HEK293 (cell line): ENCODE data around the gene NLE1.

Experiments
- EGR2 ChIP-seq: fragments of 450-650 bp; formaldehyde crosslinking; IDR thresholded peaks from 2 replicates; pipeline ENCODE4 v1.5.1; 2016; ENCODE audit warnings: low read depth, missing biosample characterization, missing genetic modification characterization
- SALL2 ChIP-seq: fragments of 450-650 bp; formaldehyde crosslinking; IDR thresholded peaks from 2 replicates; pipeline ENCODE4 v1.5.0; 2017; ENCODE audit warnings: missing biosample characterization, mild to moderate bottlenecking, missing genetic modification characterization, borderline replicate concordance
- ZFP37 ChIP-seq: fragments of 450-650 bp; formaldehyde crosslinking; IDR thresholded peaks from 2 replicates; pipeline ENCODE4 v1.5.1; 2016; ENCODE audit warnings: missing biosample characterization, missing genetic modification characterization
- ZNF114 ChIP-seq: fragments of 450-650 bp; formaldehyde crosslinking; IDR thresholded peaks from 2 replicates; pipeline ENCODE4 v1.5.0; 2017; ENCODE audit warnings: missing biosample characterization, missing genetic modification characterization
- ZNF292 ChIP-seq: fragments of 450-650 bp; formaldehyde crosslinking; IDR thresholded peaks from 2 replicates; pipeline ENCODE4 v1.5.1; 2016; ENCODE audit warnings: low read depth, missing biosample characterization, missing genetic modification characterization, borderline replicate concordance
- ZNF324 ChIP-seq: fragments of 450-650 bp; formaldehyde crosslinking; IDR thresholded peaks from 2 replicates; pipeline ENCODE4 v1.5.1; 2016; ENCODE audit warnings: missing biosample characterization, missing genetic modification characterization
- ZNF426 ChIP-seq: fragments of 450-650 bp; formaldehyde crosslinking; IDR thresholded peaks from 2 replicates; pipeline ENCODE4 v1.5.1; 2017; ENCODE audit warnings: missing biosample characterization, missing genetic modification characterization, mild to moderate bottlenecking, inconsistent platforms, moderate library complexity
- ZNF473 ChIP-seq: fragments of 450-650 bp; formaldehyde crosslinking; IDR thresholded peaks from 2 replicates; pipeline ENCODE4 v1.5.1; 2017; ENCODE audit warnings: missing biosample characterization, missing genetic modification characterization
- ZNF558 ChIP-seq: fragments of 450-650 bp; formaldehyde crosslinking; IDR thresholded peaks from 2 replicates; pipeline ENCODE4 v1.5.1; 2016; ENCODE audit warnings: missing biosample characterization, missing genetic modification characterization
- ZNF561 ChIP-seq: fragments of 450-650 bp; IDR thresholded peaks from 2 replicates; pipeline ENCODE4 v1.5.1; 2018; ENCODE audit warnings: missing biosample characterization, missing genetic modification characterization, borderline replicate concordance
- ZNF624 ChIP-seq: fragments of 450-650 bp; formaldehyde crosslinking; IDR thresholded peaks from 2 replicates; pipeline ENCODE4 v1.5.1; 2017; ENCODE audit warnings: missing biosample characterization, missing genetic modification characterization
- ZNF670 ChIP-seq: fragments of 450-650 bp; formaldehyde crosslinking; IDR thresholded peaks from 2 replicates; pipeline ENCODE4 v1.5.1; 2016; ENCODE audit warnings: missing biosample characterization, missing genetic modification characterization, low read depth
- TF ChIP-seq, protein P1 (sequence below): fragments of 450-650 bp; formaldehyde crosslinking; conservative IDR thresholded peaks from 2 replicates; pipeline ENCODE4 v1.5.1; 2016; ENCODE audit warnings: low read depth, missing biosample characterization, missing genetic modification characterization
- TF ChIP-seq, protein P2 (sequence below): fragments of 450-650 bp; IDR thresholded peaks from 2 replicates; pipeline ENCODE4 v1.5.1; 2018; ENCODE audit warnings: missing biosample characterization, mild to moderate bottlenecking, missing genetic modification characterization
- TF ChIP-seq, protein P3 (sequence below): fragments of 450-650 bp; formaldehyde crosslinking; conservative IDR thresholded peaks from 2 replicates; pipeline ENCODE4 v1.5.1; 2016; ENCODE audit warnings: low read depth, missing biosample characterization, missing genetic modification characterization
- TF ChIP-seq, protein P4 (sequence below): fragments of 450-650 bp; formaldehyde crosslinking; IDR thresholded peaks from 2 replicates; pipeline ENCODE4 v1.5.1; 2017; ENCODE audit warnings: missing biosample characterization, missing genetic modification characterization

The NLE1 gene

DNA sequence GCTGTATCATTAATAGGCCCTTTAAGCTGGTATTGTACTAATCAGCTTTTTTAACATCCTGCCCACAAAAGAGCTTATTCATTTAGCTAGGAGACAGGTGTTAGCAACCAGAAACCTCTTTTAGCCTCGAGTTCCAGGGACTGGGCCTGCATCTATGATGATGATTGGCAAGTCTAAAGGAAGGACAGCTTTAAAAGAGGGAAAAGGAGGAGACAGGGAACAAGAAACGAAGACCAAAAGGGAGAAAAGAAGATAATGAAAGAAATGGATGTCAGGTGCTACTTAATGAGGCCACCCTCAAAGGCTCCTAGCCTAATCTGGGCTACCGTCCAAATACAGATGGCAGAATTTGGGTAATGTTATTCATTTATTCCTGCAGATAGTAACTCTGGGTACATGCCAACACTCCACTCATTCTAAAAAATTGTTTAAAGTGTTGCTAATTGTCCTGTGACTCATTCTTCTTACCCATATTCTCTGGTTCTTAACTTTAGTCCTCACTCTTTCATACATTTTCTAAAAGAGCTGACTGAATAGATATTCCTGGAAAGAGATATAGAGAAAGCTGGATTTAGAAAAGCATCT, 59.9 kb downstream of the NLE1 start (continued):
- TF ChIP-seq, protein P1, sequence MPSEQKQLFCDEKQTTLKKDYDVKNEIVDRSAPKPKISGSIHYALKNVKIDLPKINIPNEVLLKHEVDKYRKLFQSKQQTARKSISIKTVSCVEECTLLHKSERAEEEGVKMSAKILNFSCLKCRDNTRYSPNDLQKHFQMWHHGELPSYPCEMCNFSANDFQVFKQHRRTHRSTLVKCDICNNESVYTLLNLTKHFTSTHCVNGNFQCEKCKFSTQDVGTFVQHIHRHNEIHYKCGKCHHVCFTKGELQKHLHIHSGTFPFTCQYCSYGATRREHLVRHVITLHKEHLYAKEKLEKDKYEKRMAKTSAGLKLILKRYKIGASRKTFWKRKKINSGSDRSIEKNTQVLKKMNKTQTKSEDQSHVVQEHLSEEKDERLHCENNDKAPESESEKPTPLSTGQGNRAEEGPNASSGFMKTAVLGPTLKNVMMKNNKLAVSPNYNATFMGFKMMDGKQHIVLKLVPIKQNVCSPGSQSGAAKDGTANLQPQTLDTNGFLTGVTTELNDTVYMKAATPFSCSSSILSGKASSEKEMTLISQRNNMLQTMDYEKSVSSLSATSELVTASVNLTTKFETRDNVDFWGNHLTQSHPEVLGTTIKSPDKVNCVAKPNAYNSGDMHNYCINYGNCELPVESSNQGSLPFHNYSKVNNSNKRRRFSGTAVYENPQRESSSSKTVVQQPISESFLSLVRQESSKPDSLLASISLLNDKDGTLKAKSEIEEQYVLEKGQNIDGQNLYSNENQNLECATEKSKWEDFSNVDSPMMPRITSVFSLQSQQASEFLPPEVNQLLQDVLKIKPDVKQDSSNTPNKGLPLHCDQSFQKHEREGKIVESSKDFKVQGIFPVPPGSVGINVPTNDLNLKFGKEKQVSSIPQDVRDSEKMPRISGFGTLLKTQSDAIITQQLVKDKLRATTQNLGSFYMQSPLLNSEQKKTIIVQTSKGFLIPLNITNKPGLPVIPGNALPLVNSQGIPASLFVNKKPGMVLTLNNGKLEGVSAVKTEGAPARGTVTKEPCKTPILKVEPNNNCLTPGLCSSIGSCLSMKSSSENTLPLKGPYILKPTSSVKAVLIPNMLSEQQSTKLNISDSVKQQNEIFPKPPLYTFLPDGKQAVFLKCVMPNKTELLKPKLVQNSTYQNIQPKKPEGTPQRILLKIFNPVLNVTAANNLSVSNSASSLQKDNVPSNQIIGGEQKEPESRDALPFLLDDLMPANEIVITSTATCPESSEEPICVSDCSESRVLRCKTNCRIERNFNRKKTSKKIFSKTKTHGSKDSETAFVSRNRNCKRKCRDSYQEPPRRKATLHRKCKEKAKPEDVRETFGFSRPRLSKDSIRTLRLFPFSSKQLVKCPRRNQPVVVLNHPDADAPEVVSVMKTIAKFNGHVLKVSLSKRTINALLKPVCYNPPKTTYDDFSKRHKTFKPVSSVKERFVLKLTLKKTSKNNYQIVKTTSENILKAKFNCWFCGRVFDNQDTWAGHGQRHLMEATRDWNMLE (tag by site-specific recombination), result no peak
- no peak for TF ChIP-seq ZNF670 (tag by site-specific recombination)
- TF ChIP-seq, protein P2, sequence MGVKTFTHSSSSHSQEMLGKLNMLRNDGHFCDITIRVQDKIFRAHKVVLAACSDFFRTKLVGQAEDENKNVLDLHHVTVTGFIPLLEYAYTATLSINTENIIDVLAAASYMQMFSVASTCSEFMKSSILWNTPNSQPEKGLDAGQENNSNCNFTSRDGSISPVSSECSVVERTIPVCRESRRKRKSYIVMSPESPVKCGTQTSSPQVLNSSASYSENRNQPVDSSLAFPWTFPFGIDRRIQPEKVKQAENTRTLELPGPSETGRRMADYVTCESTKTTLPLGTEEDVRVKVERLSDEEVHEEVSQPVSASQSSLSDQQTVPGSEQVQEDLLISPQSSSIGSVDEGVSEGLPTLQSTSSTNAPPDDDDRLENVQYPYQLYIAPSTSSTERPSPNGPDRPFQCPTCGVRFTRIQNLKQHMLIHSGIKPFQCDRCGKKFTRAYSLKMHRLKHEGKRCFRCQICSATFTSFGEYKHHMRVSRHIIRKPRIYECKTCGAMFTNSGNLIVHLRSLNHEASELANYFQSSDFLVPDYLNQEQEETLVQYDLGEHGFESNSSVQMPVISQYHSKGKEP (tag by site-specific recombination), result no peak
- TF ChIP-seq ZNF473 (tag by site-specific recombination), result no peak
- no peak for TF ChIP-seq ZFP37
- TF ChIP-seq ZNF292, result no peak
- no peak for TF ChIP-seq ZNF624 (tag by site-specific recombination)
- no peak for TF ChIP-seq SALL2 (tag by site-specific recombination)
- no peak for TF ChIP-seq EGR2 (tag by site-specific recombination)
- TF ChIP-seq ZNF324, result no peak
- TF ChIP-seq, protein P3, sequence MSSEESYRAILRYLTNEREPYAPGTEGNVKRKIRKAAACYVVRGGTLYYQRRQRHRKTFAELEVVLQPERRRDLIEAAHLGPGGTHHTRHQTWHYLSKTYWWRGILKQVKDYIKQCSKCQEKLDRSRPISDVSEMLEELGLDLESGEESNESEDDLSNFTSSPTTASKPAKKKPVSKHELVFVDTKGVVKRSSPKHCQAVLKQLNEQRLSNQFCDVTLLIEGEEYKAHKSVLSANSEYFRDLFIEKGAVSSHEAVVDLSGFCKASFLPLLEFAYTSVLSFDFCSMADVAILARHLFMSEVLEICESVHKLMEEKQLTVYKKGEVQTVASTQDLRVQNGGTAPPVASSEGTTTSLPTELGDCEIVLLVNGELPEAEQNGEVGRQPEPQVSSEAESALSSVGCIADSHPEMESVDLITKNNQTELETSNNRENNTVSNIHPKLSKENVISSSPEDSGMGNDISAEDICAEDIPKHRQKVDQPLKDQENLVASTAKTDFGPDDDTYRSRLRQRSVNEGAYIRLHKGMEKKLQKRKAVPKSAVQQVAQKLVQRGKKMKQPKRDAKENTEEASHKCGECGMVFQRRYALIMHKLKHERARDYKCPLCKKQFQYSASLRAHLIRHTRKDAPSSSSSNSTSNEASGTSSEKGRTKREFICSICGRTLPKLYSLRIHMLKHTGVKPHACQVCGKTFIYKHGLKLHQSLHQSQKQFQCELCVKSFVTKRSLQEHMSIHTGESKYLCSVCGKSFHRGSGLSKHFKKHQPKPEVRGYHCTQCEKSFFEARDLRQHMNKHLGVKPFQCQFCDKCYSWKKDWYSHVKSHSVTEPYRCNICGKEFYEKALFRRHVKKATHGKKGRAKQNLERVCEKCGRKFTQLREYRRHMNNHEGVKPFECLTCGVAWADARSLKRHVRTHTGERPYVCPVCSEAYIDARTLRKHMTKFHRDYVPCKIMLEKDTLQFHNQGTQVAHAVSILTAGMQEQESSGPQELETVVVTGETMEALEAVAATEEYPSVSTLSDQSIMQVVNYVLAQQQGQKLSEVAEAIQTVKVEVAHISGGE (tag by site-specific recombination), result no peak
- TF ChIP-seq, protein P4, sequence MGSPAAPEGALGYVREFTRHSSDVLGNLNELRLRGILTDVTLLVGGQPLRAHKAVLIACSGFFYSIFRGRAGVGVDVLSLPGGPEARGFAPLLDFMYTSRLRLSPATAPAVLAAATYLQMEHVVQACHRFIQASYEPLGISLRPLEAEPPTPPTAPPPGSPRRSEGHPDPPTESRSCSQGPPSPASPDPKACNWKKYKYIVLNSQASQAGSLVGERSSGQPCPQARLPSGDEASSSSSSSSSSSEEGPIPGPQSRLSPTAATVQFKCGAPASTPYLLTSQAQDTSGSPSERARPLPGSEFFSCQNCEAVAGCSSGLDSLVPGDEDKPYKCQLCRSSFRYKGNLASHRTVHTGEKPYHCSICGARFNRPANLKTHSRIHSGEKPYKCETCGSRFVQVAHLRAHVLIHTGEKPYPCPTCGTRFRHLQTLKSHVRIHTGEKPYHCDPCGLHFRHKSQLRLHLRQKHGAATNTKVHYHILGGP (tag by site-specific recombination), result peak; percentile 92
- TF ChIP-seq ZNF426, result no peak
- no peak for TF ChIP-seq ZNF561 (tag by site-specific recombination)
- TF ChIP-seq ZNF114 (tag by site-specific recombination), result no peak
- TF ChIP-seq ZNF558 (tag by site-specific recombination), result no peak; the same call in 1 of the 2 replicates
- TF ChIP-seq, all 188 proteins: peak for 19
